Left ventricle myocardium inferior (tissue), 1 donor: ENCODE measurements around the gene ADAMTS2. TPM values are rescaled to one million over a fixed set of nuclear protein-coding genes. Genes with fewer than 3 reads are reported as not detected.
A peak's percentile ranks its signal among the peaks of the same experiment; 100 is the strongest.

Experiments used
- DNase-seq: peaks from one replicate; pipeline ENCODE4 v3.0.0-alpha.2; 2020
- H3K27ac ChIP-seq: fragments of 200-600 bp; replicated peaks from 2 replicates; pipeline ENCODE4 v1.8.0; 2021
- H3K27me3 ChIP-seq: fragments of 200-600 bp; 2 replicates; pipeline ENCODE4 v1.8.0; 2021; ENCODE audit warnings: low read depth
- H3K36me3 ChIP-seq: fragments of 200-600 bp; 2 replicates; pipeline ENCODE4 v1.8.0; 2021
- H3K4me1 ChIP-seq: fragments of 200-600 bp; 2 replicates; pipeline ENCODE4 v1.8.0; 2021
- H3K4me3 ChIP-seq: fragments of 200-600 bp; 2 replicates; pipeline ENCODE4 v1.8.0; 2021; ENCODE audit warnings: mild to moderate bottlenecking, moderate library complexity
- H3K9me3 ChIP-seq: fragments of 200-600 bp; replicated peaks from 2 replicates; pipeline ENCODE4 v1.8.0; 2021
- intact Hi-C: fragments of 100-400 bp; cut with micrococcal nuclease; formaldehyde crosslinking; loops from one replicate; pipeline ENCODE4 v1.11.0; 2022
- total RNA-seq: library from RNA; stranded (reverse); fragmentation: NEBNext Ultra II Directional; extraction: Animal tissue kit (Norgen Biotek cat#: 25700); gene quantifications from one replicate; pipeline ENCODE4 v1.2.1, GENCODE V29; 2021
- TF ChIP-seq, protein P1 (sequence below): fragments of 200-600 bp; IDR thresholded peaks from 2 replicates; pipeline ENCODE4 v1.8.0; 2021; ENCODE audit warnings: antibody characterized with exemption, mild to moderate bottlenecking, borderline replicate concordance
- donor health status: DM: no; HTN: yes; CAD: no; lungs with severe emphysema.

Gene ADAMTS2
- total RNA-seq, 1 donor from 2014 or later, result 4.6 TPM

DNA sequence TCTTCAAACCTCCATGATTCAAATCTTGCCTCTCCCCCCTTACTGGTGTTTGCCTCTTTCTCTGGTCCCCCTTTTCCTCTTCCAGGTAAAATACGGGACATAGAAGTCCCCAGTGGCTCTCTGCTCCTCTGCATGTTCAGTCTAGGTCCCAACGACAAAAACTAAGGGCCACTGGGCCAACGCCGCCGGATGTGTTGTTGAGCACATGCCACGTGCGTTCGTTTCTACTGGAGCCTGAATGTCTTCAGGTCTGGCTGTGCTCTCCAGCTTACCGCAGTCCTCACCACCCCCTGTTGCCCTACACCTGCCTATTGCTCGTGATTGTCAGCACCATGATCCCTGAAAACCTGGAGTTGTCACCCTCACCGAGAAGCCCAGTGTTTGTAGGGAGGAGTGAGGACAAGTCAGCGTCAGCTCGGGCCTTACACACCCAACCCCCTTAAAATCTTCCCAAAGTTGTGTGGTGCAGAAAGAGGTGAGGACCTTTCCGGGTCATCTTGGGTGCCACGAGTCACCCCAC, 2.8 kb upstream of the ADAMTS2 start:
- no peak overlapping the region for H3K27ac ChIP-seq

DNA sequence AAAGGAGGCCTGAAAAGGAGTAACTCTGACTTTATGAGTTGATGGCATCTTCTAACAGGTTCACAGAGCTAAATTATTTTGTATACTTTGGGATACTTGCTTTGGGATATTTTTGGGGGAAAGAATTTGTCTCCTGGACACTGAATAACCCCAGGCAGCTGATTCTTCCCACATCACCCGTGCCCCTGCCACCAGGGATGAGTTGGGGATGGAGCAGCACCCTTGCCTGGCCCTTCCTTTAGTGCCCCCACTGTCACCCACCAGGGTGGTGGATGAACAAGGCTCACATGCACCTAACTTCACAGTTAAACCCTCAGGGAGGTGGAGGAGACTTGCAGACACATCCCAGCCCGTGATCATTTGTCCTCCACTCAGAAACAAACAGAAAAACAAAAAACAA, 2.3 kb upstream of the ADAMTS2 start:
- intact Hi-C loops, result no loop called here
- H3K9me3 ChIP-seq, result no peaks in the 10 kb centered on the region
- peaks cover 92% of the 10 kb centered on the region for H3K27me3 ChIP-seq
- TF ChIP-seq, protein P1, sequence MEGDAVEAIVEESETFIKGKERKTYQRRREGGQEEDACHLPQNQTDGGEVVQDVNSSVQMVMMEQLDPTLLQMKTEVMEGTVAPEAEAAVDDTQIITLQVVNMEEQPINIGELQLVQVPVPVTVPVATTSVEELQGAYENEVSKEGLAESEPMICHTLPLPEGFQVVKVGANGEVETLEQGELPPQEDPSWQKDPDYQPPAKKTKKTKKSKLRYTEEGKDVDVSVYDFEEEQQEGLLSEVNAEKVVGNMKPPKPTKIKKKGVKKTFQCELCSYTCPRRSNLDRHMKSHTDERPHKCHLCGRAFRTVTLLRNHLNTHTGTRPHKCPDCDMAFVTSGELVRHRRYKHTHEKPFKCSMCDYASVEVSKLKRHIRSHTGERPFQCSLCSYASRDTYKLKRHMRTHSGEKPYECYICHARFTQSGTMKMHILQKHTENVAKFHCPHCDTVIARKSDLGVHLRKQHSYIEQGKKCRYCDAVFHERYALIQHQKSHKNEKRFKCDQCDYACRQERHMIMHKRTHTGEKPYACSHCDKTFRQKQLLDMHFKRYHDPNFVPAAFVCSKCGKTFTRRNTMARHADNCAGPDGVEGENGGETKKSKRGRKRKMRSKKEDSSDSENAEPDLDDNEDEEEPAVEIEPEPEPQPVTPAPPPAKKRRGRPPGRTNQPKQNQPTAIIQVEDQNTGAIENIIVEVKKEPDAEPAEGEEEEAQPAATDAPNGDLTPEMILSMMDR, result no peak
- H3K27ac ChIP-seq, result no peak overlapping the region
- no peak for DNase-seq
- no peaks in the 10 kb centered on the region for H3K36me3 ChIP-seq
- no peak overlapping the region for H3K4me3 ChIP-seq
- H3K4me1 ChIP-seq, result peaks cover 21% of the 10 kb centered on the region

More for the DNA sequence above, 2.8 kb upstream of the ADAMTS2 start:
- intact Hi-C loops, result no loop called here
- Histone ChIP-seq H3K4me3 (no peak overlapping the region), H3K27me3 (peaks cover 87% of the 10 kb centered on the region), H3K4me1 (peaks cover 19% of the 10 kb centered on the region), H3K9me3 (no peaks in the 10 kb centered on the region), H3K36me3 (no peaks in the 10 kb centered on the region)
- TF ChIP-seq, protein P1, result no peak
- no peak for DNase-seq

DNA sequence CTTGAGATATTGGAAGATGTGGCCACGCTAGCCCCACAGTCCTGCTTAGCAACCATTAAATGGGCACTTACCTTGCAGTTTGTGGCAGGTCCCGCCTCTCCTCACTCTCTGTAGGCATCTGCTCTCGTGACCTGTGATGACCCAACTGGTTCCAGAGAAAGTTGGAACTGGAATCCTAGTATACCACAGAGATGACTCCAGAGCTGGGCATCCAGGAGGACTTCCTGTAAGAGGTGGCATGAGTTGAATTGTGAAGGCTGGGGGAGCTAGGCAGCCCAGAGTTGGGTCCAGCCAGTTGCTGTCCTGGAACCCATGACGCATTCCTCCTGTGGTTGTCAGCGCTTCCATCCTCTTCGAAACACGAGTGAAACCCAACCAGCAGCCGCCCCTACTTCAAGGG, 1.6 kb upstream of the ADAMTS2 start:
- peaks cover 98% of the 10 kb centered on the region for H3K27me3 ChIP-seq
- intact Hi-C loops, result no loop called here
- no peak for DNase-seq

DNA sequence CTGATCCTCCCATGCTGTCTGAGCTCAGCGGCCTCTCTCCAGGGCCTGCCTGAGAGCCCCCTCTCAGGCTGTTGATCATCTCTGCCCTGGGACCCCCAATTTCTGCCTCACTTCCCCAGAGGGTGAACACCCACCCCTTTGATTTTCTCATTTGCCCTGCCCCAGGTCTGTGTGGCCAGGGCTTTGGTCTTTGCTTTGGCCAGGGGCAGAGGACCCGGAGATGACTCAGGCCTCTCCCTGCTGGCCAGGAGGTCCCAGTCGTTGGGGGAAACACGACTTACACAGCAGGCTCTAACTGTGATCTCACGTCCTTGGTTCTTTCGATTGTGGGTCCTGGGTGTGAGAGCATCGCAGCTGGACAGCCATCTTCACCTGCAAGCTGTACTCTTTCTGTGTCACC, 1.1 kb upstream of the ADAMTS2 start:
- H3K27ac ChIP-seq, result no peak overlapping the region
- H3K4me1 ChIP-seq, result peaks cover 21% of the 10 kb centered on the region
- no peaks in the 10 kb centered on the region for H3K36me3 ChIP-seq
- no peak overlapping the region for H3K4me3 ChIP-seq
- H3K9me3 ChIP-seq, result no peaks in the 10 kb centered on the region
- intact Hi-C loops, result no loop called here
- TF ChIP-seq, protein P1, result no peak
- H3K27me3 ChIP-seq, result peaks cover 97% of the 10 kb centered on the region
- DNase-seq, result no peak

More for the DNA sequence above, 1.6 kb upstream of the ADAMTS2 start:
- H3K4me3 ChIP-seq, result no peak overlapping the region
- TF ChIP-seq, protein P1, result no peak
- H3K4me1 ChIP-seq, result peaks cover 21% of the 10 kb centered on the region
- H3K36me3 ChIP-seq, result no peaks in the 10 kb centered on the region
- no peak overlapping the region for H3K27ac ChIP-seq
- no peaks in the 10 kb centered on the region for H3K9me3 ChIP-seq

DNA sequence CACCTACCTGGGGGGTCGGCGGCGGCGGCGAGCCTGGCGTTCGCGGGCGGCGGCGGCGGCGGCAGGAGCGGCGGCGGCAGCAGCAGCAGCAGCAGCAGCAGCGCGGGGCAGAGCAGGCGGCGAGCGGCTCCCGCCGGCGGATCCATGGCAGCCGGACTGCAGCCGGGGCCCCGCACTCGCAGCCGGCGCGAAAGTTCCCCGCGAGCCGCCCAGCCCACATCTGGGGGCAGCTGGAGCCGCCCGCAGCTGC, 153 bp downstream of the ADAMTS2 start:
- H3K4me1 ChIP-seq, result peaks cover 21% of the 10 kb centered on the region
- intact Hi-C loops, result no loop called here
- peak overlapping the region; percentile 70 for H3K4me3 ChIP-seq
- no peak for DNase-seq
- H3K27me3 ChIP-seq, result peaks cover 98% of the 10 kb centered on the region
- no peaks in the 10 kb centered on the region for H3K36me3 ChIP-seq
- TF ChIP-seq, protein P1, result no peak
- H3K9me3 ChIP-seq, result no peaks in the 10 kb centered on the region
- peak overlapping the region; percentile 54 for H3K27ac ChIP-seq
